OCI-LY3 (cell line): ENCODE measurements around the gene IAPP.
A peak's percentile ranks its signal among the peaks of the same experiment; 100 is the strongest.
"Not testable (repeated sequence)": the region's sequence is repeated elsewhere in the genome, so short reads cannot be mapped to it uniquely, and the experiment has no call there.

Source experiments
- H2AFZ ChIP-seq: fragments of 200-600, 300-600 bp; shearing (Covaris generic); 2 replicates; pipeline ENCODE4 v1.6.0; 2014; ENCODE audit warnings: antibody characterized with exemption, low read depth, low read length
- H3K27ac ChIP-seq: fragments of 200-600, 300-600 bp; sonication (generic); 2 replicates; pipeline ENCODE4 v1.5.1; 2014; ENCODE audit warnings: mild to moderate bottlenecking, low read length, moderate library complexity, mixed read lengths
- H3K27me3 ChIP-seq: fragments of 200-600, 300-600 bp; sonication (generic); 2 replicates; pipeline ENCODE4 v1.6.1; 2014; ENCODE audit warnings: low read depth, low read length, mixed read lengths
- H3K36me3 ChIP-seq: fragments of 200-600, 300-600 bp; sonication (generic); replicated peaks from 2 replicates; pipeline ENCODE3; 2014; ENCODE audit warnings: low read depth, low read length, mixed read lengths
- H3K4me1 ChIP-seq: fragments of 300-600, 200-600 bp; sonication (generic); 2 replicates; pipeline ENCODE4 v1.6.1; 2014; ENCODE audit warnings: low read length, mixed read lengths
- H3K4me2 ChIP-seq: fragments of 200-600, 300-600 bp; sonication (generic); 2 replicates; pipeline ENCODE4 v1.6.1; 2014; ENCODE audit warnings: low read length, mixed read lengths
- H3K4me3 ChIP-seq: fragments of 300-600, 200-600 bp; sonication (generic); 2 replicates; pipeline ENCODE4 v1.5.1; 2014; ENCODE audit warnings: antibody characterized with exemption, mild to moderate bottlenecking, low read length, moderate library complexity
- H3K79me2 ChIP-seq: fragments of 300-600, 200-600 bp; shearing (Covaris generic); 2 replicates; pipeline ENCODE4 v1.6.1; 2014; ENCODE audit warnings: mild to moderate bottlenecking, low read length, mixed read lengths
- H3K9ac ChIP-seq: fragments of 300-600, 200-600 bp; shearing (Covaris generic); 2 replicates; pipeline ENCODE4 v1.6.0; 2014; ENCODE audit warnings: mild to moderate bottlenecking, low read length, moderate library complexity
- H3K9me3 ChIP-seq: fragments of 200-600, 300-600 bp; shearing (Covaris generic); 2 replicates; pipeline ENCODE4 v1.6.1; 2014; ENCODE audit warnings: low read length, mixed read lengths; ENCODE audit not compliant: insufficient read depth
- H4K20me1 ChIP-seq: fragments of 200-600, 300-600 bp; sonication (generic); 2 replicates; pipeline ENCODE4 v1.6.1; 2016; ENCODE audit warnings: low read length, mixed read lengths; ENCODE audit not compliant: insufficient read depth
- CTCF ChIP-seq: fragments of 200-600, 300-600 bp; sonication (generic); IDR thresholded peaks from 2 replicates; pipeline ENCODE4 v1.5.1; 2014; ENCODE audit warnings: antibody characterized with exemption, low read length, low read depth
- EZH2phosphoT487 ChIP-seq: fragments of 200-600 bp; shearing (Covaris generic); IDR thresholded peaks from 2 replicates; pipeline ENCODE4 v1.6.1; 2018; ENCODE audit warnings: antibody characterized with exemption, mixed run types, low read depth

IAPP gene

GRCh38 chr12:21353948-21354347 lies 18.8 kb upstream of the IAPP start:
- H3K9ac ChIP-seq: no peak overlapping the region
- no peak overlapping the region for H3K27ac ChIP-seq
- no peak overlapping the region for H3K4me2 ChIP-seq
- H3K9me3 ChIP-seq: no peaks in the 10 kb centered on the region
- H3K27me3 ChIP-seq: no peaks in the 10 kb centered on the region
- no peaks in the 10 kb centered on the region for H3K79me2 ChIP-seq
- H4K20me1 ChIP-seq: no peaks in the 10 kb centered on the region
- 0 out of 2 replicates have a peak overlapping the region, but pooled peaks have one; percentile 20 for H2AFZ ChIP-seq
- no peaks in the 10 kb centered on the region for H3K4me1 ChIP-seq
- TF ChIP-seq EZH2phosphoT487: no peak
- TF ChIP-seq CTCF: no peak
- no peak overlapping the region for H3K4me3 ChIP-seq
- H3K36me3 ChIP-seq: no peaks in the 10 kb centered on the region

- no peak for TF ChIP-seq EZH2phosphoT487
- TF ChIP-seq CTCF: no peak
- Histone ChIP-seq H2AFZ (no peak overlapping the region), H3K4me1 (no peaks in the 10 kb centered on the region), H4K20me1 (no peaks in the 10 kb centered on the region), H3K27me3 (no peaks in the 10 kb centered on the region), H3K36me3 (no peaks in the 10 kb centered on the region), H3K4me2 (no peak overlapping the region), H3K27ac (no peak overlapping the region), H3K9me3 (no peaks in the 10 kb centered on the region), H3K79me2 (no peaks in the 10 kb centered on the region), H3K4me3 (no peak overlapping the region), H3K9ac (no peak overlapping the region)
Observed at GRCh38 chr12:21354641-21355040, 18.1 kb upstream of the IAPP start.

GRCh38 chr12:21360632-21361031 lies 12.1 kb upstream of the IAPP start:
- H3K27ac ChIP-seq, H3K36me3 ChIP-seq, H3K4me1 ChIP-seq, H2AFZ ChIP-seq, H3K9me3 ChIP-seq, H3K4me3 ChIP-seq, H4K20me1 ChIP-seq, H3K79me2 ChIP-seq, H3K27me3 ChIP-seq, H3K9ac ChIP-seq, H3K4me2 ChIP-seq: not testable (repeated sequence)

- H3K79me2 ChIP-seq: no peaks in the 10 kb centered on the region
- TF ChIP-seq CTCF (no peak), EZH2phosphoT487 (no peak)
- H3K9me3 ChIP-seq: no peaks in the 10 kb centered on the region
- H3K4me3 ChIP-seq: no peak overlapping the region
- H3K9ac ChIP-seq: no peak overlapping the region
- H3K27ac ChIP-seq: no peak overlapping the region
- no peaks in the 10 kb centered on the region for H4K20me1 ChIP-seq
- H3K27me3 ChIP-seq: no peaks in the 10 kb centered on the region
- H2AFZ ChIP-seq: no peak overlapping the region
- H3K4me1 ChIP-seq: no peaks in the 10 kb centered on the region
- no peak overlapping the region for H3K4me2 ChIP-seq
- H3K36me3 ChIP-seq: no peaks in the 10 kb centered on the region
Observed at GRCh38 chr12:21369141-21369980, 3.3 kb upstream of the IAPP start.
